Endometrial microvascular endothelial cells (primary cell): ENCODE results near the gene FETUB. TPM values are rescaled to one million over a fixed set of nuclear protein-coding genes. Genes with fewer than 3 reads are reported as not detected.

Source experiments
- in situ Hi-C: cut with HindIII; loops from 2 replicates; pipeline ENCODE4 v1.10.0; 2017; ENCODE audit warnings: low sequenced_read_pairs, low pct_unique_long_range_greater_than_20kb; ENCODE audit errors: inconsistent ontology term
- total RNA-seq: library from RNA; depleted of rRNA; stranded (reverse); fragments of >200 nt; gene quantifications from one replicate; pipeline ENCODE4 v1.2.3, GENCODE V29; 2015; ENCODE audit errors: inconsistent ontology term

The FETUB gene
- total RNA-seq: not detected

DNA sequence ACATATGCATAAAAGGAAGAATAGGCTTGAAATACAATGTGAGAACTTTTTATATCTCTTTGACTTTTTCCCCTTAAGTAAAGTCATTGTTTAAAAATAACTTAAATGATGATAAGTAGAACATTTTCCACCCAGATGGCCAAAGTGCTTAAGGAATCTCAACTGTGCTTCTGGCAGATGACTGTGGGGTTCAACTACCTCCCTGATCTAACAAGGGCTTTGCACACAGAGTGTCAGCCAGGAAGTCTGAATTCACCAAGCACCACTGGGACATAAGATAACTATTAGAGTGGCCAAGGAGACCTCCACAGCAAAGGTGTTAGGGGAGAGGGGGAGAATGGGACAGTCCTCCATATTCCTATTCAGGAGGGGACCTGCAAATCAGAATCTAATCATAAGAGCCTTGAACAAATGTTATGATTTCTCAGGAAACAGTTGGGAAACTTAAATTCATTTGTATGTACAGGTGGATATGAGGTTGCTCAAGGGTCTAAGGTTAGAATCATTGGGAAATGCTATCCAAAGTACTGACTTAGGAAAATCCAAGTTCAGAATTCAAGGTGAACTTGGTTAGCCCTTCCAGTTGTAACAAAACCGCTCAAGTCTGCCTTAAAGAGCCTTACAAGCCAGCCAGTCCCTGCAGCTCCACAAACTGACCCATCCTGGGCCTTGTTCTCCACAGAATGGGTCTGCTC is at the start of gene FETUB:
Gene FETUB, plus strand, starts transcription at position 622 of the 695 bp plus-strand sequence. Its CDS starts 62 bp downstream, at position 684.
- in situ Hi-C loops: no loop called here

DNA sequence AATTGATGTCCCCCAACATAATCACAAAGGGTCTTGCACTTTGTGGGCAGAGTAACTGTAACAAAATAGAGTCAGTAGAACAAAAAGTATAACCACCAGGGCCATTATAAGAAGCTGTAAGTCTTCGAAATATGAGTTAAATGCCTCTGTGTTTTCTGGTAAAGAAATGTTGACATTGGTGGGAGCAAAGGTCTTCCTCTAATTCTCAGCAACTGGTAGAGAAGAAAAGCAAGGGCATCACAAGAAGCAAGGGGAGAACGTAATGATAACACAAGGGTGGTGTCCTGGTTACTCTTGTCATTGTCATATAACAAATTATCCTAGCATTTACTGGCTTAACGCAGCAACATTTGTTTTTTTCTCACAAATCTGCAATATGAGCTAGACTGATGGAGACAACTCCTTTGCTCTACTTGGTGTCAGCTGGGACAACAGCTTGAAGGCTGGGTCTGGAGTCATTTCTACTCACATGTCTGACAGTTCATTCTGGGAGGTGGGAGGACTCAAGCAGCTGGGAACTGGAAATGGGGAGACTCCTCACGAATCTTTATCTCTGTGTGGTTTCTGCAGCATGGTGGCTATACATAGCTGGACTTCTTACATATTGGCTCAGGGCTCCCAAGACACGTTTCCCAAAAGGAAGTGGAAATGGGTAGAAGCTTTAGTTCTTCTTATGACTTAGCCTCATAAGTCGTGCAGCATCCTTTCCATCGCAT is 49.5 kb upstream of the FETUB start:
- in situ Hi-C loops: no loop called here

- in situ Hi-C loops: no loop called here
Observed at GRCh38 chr3:186592682-186593081, 47.5 kb upstream of the FETUB start.

GRCh38 chr3:186593862-186594261 is 46.3 kb upstream of the FETUB start:
- in situ Hi-C loops: no loop called here

GRCh38 chr3:186594591-186595113 is 45.5 kb upstream of the FETUB start:
- in situ Hi-C loops: no loop called here

DNA sequence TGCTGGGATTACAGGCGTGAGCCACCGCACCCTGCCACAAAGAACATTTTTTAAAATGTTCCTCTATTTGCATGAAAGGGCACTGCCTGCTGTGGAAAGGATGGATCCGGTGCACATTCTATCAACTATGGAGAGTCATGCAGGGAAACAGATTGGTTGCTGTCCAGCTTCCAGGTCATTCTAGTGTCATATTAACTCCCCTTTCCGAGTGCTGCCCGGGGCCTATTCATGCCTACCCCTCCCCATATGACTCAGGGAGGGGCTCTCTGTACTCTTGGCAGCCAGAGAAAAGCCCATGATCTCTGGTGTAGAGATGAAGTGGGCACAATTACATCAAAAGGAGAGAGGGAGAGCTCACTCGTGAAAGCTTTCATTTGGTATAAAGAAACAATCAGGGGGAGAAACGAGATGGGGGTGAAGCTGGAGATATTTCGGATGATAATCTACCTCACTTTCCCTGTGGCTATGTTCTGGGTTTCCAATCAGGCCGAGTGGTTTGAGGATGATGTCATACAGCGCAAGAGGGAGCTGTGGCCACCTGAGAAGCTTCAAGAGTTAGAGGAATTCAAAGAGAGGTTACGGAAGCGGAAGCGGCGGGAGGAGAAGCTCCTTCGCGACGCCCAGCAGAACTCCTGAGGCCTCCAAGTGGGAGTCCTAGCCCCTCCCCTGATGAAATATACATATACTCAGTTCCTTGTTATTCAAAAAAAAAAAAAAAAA is 43.5 kb upstream of the FETUB start:
- in situ Hi-C loops: no loop called here

DNA sequence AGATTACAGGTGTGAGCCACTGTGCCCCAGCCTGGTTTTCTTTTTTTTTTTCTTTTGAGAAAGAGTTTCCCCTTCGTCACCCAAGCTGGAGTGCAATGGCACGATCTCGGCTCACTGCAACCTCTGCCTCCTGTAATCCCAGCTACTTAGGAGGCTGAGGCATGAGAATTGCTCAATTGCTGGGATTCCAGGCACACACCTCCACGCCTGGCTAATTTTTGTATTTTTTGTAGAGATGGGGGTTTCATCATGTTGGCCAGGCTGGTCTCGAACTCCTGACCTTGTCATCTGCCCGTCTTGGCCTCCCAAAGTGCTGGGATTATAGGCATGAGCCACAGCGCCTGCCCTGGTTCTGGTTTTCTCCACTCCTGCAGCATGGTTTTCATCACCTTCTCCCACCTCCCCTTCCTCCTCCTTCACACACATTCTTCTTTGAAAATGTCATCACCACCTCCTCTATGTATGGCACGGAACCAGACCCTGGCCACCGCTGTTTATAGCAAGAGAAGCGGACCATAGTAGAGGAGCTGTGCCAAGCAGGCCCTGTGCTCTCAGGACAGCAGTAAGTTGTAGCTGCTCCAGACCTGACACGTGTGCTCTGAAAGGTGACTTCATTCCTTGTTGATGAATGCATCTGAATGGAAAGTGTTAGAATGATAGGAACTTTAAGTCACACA is 42.0 kb upstream of the FETUB start:
- in situ Hi-C loops: no loop called here

- in situ Hi-C loops: no loop called here
Observed at GRCh38 chr3:186598794-186599141, 41.4 kb upstream of the FETUB start.

GRCh38 chr3:186599142-186599784 is 40.9 kb upstream of the FETUB start:
- in situ Hi-C loops: no loop called here

GRCh38 chr3:186599785-186600166 is 40.4 kb upstream of the FETUB start:
- in situ Hi-C loops: no loop called here

DNA sequence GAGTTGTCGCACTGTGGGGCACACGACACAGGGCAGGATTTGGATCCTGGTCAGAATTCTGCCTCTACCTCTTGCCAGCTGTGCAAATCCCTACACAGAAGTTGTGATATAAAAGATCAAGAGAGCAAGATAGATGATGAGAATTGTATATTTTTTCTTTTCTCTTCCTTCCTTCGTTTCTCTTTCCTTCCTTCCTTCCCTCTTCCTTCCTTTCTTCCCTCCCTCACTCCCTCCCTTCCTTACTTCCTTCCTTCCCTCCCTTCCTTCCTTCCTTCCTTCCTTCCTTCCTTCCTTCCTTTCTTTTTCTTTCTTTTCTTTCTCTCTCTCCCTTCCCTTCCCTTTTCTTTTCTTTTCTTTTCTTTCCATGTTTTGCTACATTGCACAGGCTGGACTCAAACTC is 39.3 kb upstream of the FETUB start:
- in situ Hi-C loops: no loop called here

DNA sequence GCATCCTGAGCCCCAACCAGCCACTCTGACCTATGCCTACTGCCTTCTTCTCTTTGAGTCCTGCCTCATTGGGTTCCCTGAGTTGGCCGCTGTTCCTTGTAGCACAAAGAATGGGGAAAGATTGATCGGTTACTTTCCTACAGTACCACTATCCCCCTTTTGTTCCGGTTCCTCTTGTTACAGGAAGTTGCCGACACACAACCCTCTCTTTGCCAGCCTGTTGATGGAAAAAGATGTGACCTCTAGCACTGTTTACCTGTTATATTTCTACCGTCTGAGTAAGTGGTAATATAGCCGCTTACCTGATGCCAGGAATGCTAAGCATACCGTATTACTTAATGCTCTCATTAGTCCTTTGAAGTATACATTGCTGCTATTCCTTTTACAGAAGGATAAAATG is 37.0 kb upstream of the FETUB start:
- in situ Hi-C loops: no loop called here

- in situ Hi-C loops: no loop called here
Observed at GRCh38 chr3:186605078-186605477, 35.1 kb upstream of the FETUB start.

DNA sequence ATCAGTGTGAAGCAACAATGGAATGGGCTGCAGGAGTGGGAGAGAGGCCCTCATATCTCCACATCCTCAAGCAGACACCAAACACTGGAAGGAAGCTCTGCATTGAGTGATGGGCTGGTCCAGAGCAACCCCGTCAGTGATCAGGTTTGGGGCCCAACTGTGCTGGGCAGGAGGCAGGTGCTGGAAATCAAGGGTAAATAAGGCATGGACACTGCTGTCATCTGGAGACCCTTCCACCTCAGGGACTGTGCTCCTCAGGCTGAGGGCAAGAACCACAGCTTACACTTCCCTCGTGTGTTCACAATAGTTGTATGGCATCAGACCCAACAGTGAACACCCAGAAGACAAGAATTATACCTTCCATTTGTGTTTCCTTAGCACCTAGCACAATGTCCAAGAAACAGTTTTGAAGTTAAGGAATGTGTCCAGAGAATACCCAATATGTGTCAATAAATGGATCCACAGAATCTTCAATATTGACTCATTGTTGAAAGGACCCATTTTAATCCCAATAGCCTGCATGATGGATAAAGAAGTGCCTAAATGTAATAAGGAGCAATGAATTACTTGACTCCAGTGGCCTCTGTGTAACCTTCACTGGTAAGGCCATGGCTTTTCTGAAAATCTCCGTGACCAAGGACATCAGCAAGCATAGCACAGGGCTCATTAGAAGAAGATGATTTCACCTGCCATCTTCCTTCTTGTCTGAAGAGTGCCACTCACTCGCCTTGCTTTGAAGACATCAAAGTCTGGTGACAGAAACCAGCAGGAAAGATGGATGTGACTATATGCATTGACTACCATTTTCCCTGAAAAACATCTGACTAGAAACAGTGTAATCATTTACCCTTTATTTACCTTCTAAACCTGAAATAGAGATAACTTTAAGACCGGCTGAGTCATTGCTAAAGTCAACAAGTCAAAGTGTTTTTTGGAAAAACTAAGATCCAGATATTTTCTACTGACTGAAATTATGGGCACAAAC is 34.3 kb upstream of the FETUB start:
- in situ Hi-C loops: no loop called here

DNA sequence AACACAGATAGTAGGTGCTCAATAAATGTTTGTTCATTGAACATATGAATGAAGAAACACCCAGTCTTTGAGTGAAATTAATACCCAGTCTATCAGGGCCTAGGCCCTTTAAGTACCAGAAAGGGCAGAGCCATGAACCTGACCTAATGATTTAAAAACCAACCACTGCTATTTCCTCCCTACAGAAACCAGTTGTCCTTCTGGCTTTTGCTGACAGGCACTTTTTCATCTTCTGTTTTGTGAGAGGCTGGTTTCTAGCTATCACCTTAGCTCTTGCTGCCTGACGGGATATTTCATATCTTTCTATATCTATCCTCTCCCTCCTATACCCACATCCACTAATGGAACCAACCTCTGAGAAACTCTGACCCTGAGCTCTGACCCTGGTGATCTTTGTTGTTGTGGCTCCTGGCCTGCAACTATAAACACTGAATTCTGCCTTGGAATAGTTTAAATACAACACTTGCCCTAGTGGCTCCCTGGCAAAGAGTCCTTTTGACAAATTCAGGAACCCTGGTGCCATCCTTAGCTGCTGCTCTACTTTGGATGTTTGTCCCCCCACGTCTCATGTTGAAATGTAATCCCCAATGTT is 31.5 kb upstream of the FETUB start:
- in situ Hi-C loops: no loop called here

GRCh38 chr3:186609247-186609868 is 30.8 kb upstream of the FETUB start:
- in situ Hi-C loops: no loop called here

GRCh38 chr3:186612065-186612464 is 28.1 kb upstream of the FETUB start:
- in situ Hi-C loops: no loop called here
